ENCODE data around the gene HDAC4. TPM values are rescaled to one million over a fixed set of nuclear protein-coding genes. Genes with fewer than 3 reads are reported as not detected.

Gene HDAC4
- total RNA-seq, 1 experiment from 2014 or later = 47.6 TPM

GRCh38 chr2:239013678-239013976, 387.2 kb downstream of the HDAC4 start:
- Histone ChIP-seq H3K36me3 (ENCODE audit: control insufficient read depth in 1 of 2, insufficient read depth in 2 of 2, low read length in 2 of 2) (no peaks in the 10 kb centered on the region), H3K4me2 (ENCODE audit: low read length) (no peak overlapping the region), H3K4me3 (replicated peaks in 1 of 2; ENCODE audit: low read depth in 1 of 2, low read length in 2 of 2) (no peak overlapping the region), H3K9me3 (ENCODE audit: control insufficient read depth in 1 of 2, insufficient read depth in 1 of 2, low read depth in 1 of 2, low read length in 2 of 2) (no peaks in the 10 kb centered on the region), H3K9ac (ENCODE audit: low read length) (no peak overlapping the region), H3K27me3 (ENCODE audit: insufficient read depth, low read length) (peaks cover 8% of the 10 kb centered on the region; the same call in 1 of the 2 replicates), H3K79me2 (ENCODE audit: insufficient read depth, low read length) (no peaks in the 10 kb centered on the region), H2AFZ (ENCODE audit: low read depth, low read length, poor library complexity, severe bottlenecking) (no peak overlapping the region), H3K9me2 (ENCODE audit: insufficient read depth) (no peaks in the 10 kb centered on the region), H3K4me1 (ENCODE audit: control insufficient read depth in 1 of 2, insufficient read depth in 2 of 2, low read length in 2 of 2) (no peaks in the 10 kb centered on the region), H4K20me1 (ENCODE audit: insufficient read depth) (no peaks in the 10 kb centered on the region), H3K27ac (ENCODE audit: low read depth, low read length) (no peak overlapping the region)
- no peak for ATAC-seq
- intact Hi-C loops (cut with micrococcal nuclease) = no loop called here
- no peak for TF ChIP-seq EZH2 (IDR thresholded peaks at IDR 0.05)
- no peak for TF ChIP-seq YY1 (IDR thresholded peaks at IDR 0.05; ENCODE audit: extremely low read depth, insufficient replicate concordance, low read depth, low read length)
- no peak for TF ChIP-seq EZH2phosphoT487 (IDR thresholded peaks at IDR 0.05; ENCODE audit: borderline replicate concordance)
- TF ChIP-seq TCF7L2 (IDR thresholded peaks at IDR 0.05; ENCODE audit: borderline replicate concordance, extremely low read depth, insufficient read depth, insufficient read length) = no peak
- TF ChIP-seq MAX (IDR thresholded peaks at IDR 0.05) = no peak
- TF ChIP-seq SP1 (IDR thresholded peaks at IDR 0.05; ENCODE audit: low read depth) = no peak
- TF ChIP-seq CEBPB (IDR thresholded peaks at IDR 0.05; ENCODE audit: low read depth) = no peak
- TF ChIP-seq ELF1 (IDR thresholded peaks at IDR 0.05; ENCODE audit: borderline replicate concordance, low read depth) = no peak
- TF ChIP-seq SIN3A (IDR thresholded peaks at IDR 0.05; ENCODE audit: low read depth) = no peak
- no peak for TF ChIP-seq CTCF (IDR thresholded peaks at IDR 0.05 in 2 of 3, conservative IDR thresholded peaks at IDR 0.05 in 1 of 3; ENCODE audit: borderline replicate concordance in 1 of 3, insufficient read depth in 1 of 3, low read depth in 2 of 3, low read length in 2 of 3)
- no peak for TF ChIP-seq EGR1 (IDR thresholded peaks at IDR 0.05; ENCODE audit: low read depth)
- TF ChIP-seq RAD21 (IDR thresholded peaks at IDR 0.05; ENCODE audit: low read depth) = no peak
- TF ChIP-seq REST (IDR thresholded peaks at IDR 0.05; ENCODE audit: low read depth) = no peak
- TF ChIP-seq ZBTB33 (IDR thresholded peaks at IDR 0.05; ENCODE audit: extremely low read depth, insufficient replicate concordance, low read length) = no peak
- TF ChIP-seq POLR2A (IDR thresholded peaks at IDR 0.05; ENCODE audit: borderline replicate concordance, extremely low read depth, insufficient read depth, insufficient read length) = no peak
- no peak for TF ChIP-seq JUND (IDR thresholded peaks at IDR 0.05)
- TF ChIP-seq POLR2AphosphoS5 (IDR thresholded peaks at IDR 0.05; ENCODE audit: low read depth, low read length) = no peak
- TF ChIP-seq ZFX (IDR thresholded peaks at IDR 0.05) = no peak
- TF ChIP-seq SRF (IDR thresholded peaks at IDR 0.05; ENCODE audit: low read depth) = no peak
- CTCF ChIA-PET = no interaction called here
- RAD21 ChIA-PET (ENCODE audit: low non-redundant PET in 1 of 2, low total read pairs in 2 of 2, uncharacterized antibody in 2 of 2, unreplicated experiment in 2 of 2) = no interaction called here
- BruUV-seq (replicated peaks) = no TSS peak
- POLR2A ChIA-PET = no interaction called here
- no peak for DNase-seq (ENCODE audit: low read depth, low spot score)
